GM13977 (cell line): ENCODE measurements around the gene NEK10.

Experiments
- DNase-seq: peaks from one replicate; pipeline ENCODE4 v3.0.0; 2012; ENCODE audit warnings: low spot score
- CTCF ChIP-seq: IDR thresholded peaks from 2 replicates; pipeline ENCODE4 v1.5.1; 2012; ENCODE audit warnings: mild to moderate bottlenecking, control low read depth; ENCODE audit not compliant: insufficient read depth; ENCODE audit errors: extremely low read depth, missing control alignments
- in situ Hi-C: fragments of 300-500 bp; cut with MboI; formaldehyde crosslinking; loops from one replicate; pipeline ENCODE4 v1.12.0; 2022; ENCODE audit warnings: low sequenced_read_pairs, low pct_unique_long_range_greater_than_20kb, mixed read lengths, inconsistent platforms; ENCODE audit not compliant: unreplicated experiment

NEK10 gene

GRCh38 chr3:27208961-27209616, 160.1 kb downstream of the NEK10 start:
- DNase-seq, result no peak
- in situ Hi-C loops, result no loop called here
- TF ChIP-seq CTCF, result no peak

GRCh38 chr3:27202959-27203358, 166.2 kb downstream of the NEK10 start:
- DNase-seq, result no peak
- in situ Hi-C loops, result no loop called here
- TF ChIP-seq CTCF, result no peak

GRCh38 chr3:27201492-27201891, 167.7 kb downstream of the NEK10 start:
- TF ChIP-seq CTCF, result no peak
- in situ Hi-C loops, result no loop called here
- no peak for DNase-seq

- in situ Hi-C loops, result no loop called here
- TF ChIP-seq CTCF, result no peak
- DNase-seq, result no peak
Observed at GRCh38 chr3:27200721-27201489, 168.3 kb downstream of the NEK10 start.

GRCh38 chr3:27194861-27195483, 174.2 kb downstream of the NEK10 start:
- TF ChIP-seq CTCF, result no peak
- DNase-seq, result no peak
- in situ Hi-C loops, result no loop called here

- no peak for TF ChIP-seq CTCF
- in situ Hi-C loops, result no loop called here
- no peak for DNase-seq
Observed at GRCh38 chr3:27193056-27193455, 176.1 kb downstream of the NEK10 start.
